GM19372 (cell line): ENCODE results near the gene ANKRD6.
A peak's percentile ranks its signal among the peaks of the same experiment; 100 is the strongest.

Experiments used
- ATAC-seq: cut with Tn5 transposase; IDR thresholded peaks from one replicate; pipeline ENCODE4 v1.9.1; 2021; ENCODE audit warnings: mild to moderate bottlenecking, low read depth, moderate library complexity; ENCODE audit not compliant: unreplicated experiment

ANKRD6 gene

GRCh38 chr6:89464295-89464694 is 31.3 kb downstream of the ANKRD6 start:
- ATAC-seq, result no peak

- no peak for ATAC-seq
These were observed 34.5 kb downstream of the ANKRD6 start for GRCh38 chr6:89467437-89467836.

GRCh38 chr6:89468998-89469397 is 36.0 kb downstream of the ANKRD6 start:
- ATAC-seq, result no peak

- ATAC-seq, result no peak
These were observed 38.4 kb downstream of the ANKRD6 start for GRCh38 chr6:89471287-89471867.

GRCh38 chr6:89475101-89475500 is 42.1 kb downstream of the ANKRD6 start:
- no peak for ATAC-seq

DNA sequence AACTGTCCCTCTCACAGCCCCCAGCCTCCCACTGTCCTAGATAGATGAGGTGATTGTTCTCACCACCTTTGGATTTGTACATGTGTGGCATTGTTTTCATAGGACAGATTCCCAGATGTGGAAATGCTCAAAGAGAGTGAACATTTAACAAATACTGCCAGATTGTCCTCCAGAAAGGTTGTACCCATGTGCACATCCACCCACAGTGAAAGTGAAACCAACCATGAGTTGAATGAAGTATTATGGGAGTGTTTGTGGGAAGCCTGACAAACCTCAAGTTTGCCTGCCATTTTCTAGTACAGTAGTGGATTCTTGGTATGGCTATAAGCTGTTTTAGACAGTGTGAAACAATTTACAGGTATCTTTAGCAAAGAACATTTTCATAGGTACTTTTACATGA is 42.7 kb downstream of the ANKRD6 start:
- peak; percentile 54 for ATAC-seq

DNA sequence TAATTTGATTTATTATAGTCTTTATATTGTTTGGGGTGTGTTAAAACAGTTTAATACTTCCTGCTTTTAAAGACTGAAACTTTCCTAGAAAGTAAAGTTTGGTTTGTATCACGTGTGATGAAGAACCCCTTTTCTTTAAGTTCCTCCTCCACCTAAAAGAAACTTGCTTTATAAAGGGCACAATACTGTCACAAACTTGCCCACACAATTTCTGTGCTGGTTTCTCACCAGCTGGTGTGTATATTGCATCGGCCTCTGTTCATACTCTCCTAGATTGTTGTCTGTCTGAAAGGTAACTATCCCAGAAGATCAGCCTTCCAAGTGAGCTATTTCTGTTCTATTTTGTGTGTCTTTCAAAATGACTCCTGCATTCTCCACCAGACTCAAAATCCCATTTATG is 46.9 kb downstream of the ANKRD6 start:
- ATAC-seq, result no peak

- ATAC-seq, result no peak
These were observed 48.7 kb downstream of the ANKRD6 start for GRCh38 chr6:89481695-89482094.

- no peak for ATAC-seq
These were observed 49.2 kb downstream of the ANKRD6 start for GRCh38 chr6:89482126-89482525.

DNA sequence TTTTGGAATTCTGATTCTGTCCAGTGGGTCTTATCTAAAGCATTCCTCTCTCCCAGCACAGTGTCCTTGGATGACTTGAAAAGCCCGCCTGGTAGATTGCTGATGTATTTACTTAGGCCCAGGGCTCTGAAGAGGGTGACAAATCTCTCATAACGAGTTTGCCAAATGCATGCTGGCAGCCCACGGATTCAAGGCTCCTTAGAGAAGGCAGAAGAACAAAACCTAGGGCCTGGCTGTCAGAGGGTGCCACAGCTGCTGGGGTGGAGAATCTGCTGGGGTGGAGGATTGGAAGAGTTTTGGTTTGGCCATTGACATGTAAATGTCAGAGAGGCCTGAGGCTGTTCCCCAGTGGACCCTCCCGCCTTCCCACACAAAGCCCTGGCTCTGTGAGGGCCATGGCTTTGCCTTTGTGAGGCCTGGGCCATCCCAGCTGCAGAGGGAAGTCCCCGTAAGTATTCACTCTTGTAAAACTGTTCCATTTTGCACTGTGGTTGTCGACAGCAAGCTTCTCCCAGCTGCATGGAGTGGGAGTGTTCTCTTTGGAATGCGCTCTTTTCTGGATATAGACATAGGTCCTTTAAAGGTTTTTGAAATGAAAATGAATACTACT is 50.3 kb downstream of the ANKRD6 start:
- ATAC-seq, result no peak

DNA sequence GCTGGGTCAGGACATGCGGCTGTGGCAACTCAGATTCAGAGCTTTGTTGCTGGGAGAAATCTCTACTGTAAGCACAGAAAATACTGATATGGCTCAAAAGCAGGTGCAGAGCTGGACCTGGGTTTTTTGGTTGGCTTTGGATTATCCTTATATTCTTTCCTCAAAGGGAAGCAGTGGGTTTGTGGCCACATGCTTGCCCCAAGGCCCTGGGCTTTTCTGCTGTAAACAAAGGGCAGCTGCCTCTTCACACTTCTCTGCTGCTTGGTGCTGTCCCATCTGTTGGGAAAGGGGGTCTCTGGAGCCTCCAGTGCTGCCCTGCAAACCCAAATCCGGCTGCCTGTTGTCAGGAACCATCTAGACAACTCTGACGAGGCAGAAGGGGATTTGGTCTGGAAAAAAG is 52.4 kb downstream of the ANKRD6 start:
- ATAC-seq, result no peak

- ATAC-seq, result no peak
These were observed 54.9 kb downstream of the ANKRD6 start for GRCh38 chr6:89487864-89488263.

- ATAC-seq, result no peak
These were observed 55.5 kb downstream of the ANKRD6 start for GRCh38 chr6:89488438-89488837.

DNA sequence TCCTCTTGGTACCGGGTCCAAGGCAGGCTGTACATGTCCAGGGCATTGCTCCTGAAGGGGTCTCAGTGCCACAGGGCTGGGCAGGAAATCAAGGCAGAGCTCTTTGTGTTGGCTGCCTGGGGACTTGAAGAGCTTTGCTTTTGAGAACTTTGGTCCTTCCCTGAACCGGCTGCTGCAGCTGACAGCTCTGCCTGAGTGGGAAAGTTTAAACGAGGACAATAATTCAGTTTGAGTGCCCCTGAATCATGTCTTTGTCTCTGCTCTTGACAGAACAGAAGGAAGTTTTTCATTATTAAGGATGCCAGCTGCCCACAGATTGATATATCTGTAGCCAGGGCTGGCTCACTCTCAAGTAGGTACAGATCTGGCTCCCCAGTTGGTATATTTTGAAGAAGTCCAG is 56.1 kb downstream of the ANKRD6 start:
- no peak for ATAC-seq

DNA sequence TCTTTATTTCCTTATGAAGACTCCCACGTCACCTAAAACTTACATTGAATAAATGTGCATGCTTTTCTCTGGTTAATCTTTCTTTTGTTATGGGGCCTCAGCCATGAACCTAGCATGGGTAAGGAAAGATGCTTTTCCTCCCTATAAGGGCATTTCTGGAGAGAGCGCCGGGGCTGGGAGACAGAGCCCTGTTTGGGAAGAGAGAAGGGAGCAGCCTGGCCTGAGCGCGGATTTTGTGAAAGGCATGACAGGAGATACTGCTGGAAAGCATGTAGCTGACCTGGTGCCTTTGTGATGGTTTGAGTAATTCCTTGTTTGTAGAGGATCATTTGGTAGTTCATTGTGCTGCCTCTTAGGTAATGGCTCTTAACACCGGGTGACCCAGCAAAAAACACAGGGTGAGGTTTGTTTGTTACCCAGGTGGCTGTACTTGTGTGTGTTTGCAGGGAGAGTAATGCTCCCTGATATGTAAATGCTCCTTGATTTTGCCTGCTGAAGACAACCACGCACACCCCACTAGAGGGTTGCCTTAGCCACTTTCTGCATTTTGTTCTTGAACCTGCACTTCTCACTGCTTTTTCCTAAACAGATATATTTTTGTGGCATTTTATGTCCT is 59.2 kb downstream of the ANKRD6 start:
- no peak for ATAC-seq

- ATAC-seq, result no peak
These were observed 61.3 kb downstream of the ANKRD6 start for GRCh38 chr6:89494131-89494793.

DNA sequence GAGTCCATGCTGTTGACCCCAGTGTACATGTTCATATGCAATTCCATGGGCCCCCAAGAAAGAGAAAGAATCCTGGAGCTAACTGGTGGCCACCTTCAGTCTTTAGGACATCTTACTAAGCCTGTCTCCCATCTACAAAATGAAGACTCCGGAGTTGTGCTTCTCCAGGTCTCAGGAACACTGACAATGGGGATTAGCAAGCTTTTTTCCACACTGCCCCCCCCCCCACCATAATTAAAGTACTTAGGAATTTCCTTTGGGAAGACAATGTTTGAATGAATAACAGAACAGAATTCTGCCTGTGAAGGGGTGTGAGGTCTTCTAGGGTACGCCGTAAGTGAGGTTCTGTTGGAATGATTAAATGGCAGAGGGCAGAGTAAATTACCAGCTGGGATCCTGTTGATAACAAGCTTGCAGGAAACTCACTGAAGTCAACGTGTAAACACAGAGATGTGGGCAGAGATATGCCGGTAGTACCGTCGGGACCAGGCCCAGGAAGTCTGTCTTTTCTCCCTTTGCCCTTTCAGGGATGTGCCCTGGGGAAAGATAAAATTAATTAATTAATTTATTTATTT is 63.1 kb downstream of the ANKRD6 start:
- no peak for ATAC-seq

- no peak for ATAC-seq
These were observed 67.7 kb downstream of the ANKRD6 start for GRCh38 chr6:89500611-89501010.

GRCh38 chr6:89501222-89501621 is 68.3 kb downstream of the ANKRD6 start:
- no peak for ATAC-seq

- ATAC-seq, result no peak
These were observed 68.8 kb downstream of the ANKRD6 start for GRCh38 chr6:89501753-89502152.

DNA sequence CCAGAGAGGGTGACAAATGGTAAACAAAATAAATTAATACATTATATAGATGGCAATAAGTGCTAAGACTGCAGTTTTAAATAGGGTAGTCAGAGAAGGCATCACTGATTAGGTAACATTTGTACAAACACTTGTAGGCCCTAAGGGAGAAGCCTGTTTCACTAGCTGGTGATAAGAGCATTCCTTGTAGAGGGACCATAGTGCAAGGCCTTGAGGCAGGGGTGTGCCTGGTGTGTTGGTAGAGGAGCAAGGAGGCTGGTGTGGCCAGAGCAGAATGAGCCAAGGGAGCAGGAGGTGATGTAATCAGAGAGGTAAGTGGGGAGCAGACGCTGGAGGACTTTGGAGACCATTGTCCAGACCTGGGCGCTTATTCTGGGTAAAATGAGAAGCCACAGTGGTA is 70.7 kb downstream of the ANKRD6 start:
- no peak for ATAC-seq
